HG02885 (cell line): ENCODE results near the gene TRHDE.

ENCODE experiments used
- ATAC-seq: cut with Tn5 transposase; IDR thresholded peaks from one replicate; pipeline ENCODE4 v1.9.1; 2021; ENCODE audit warnings: mild to moderate bottlenecking; ENCODE audit not compliant: unreplicated experiment, poor library complexity

TRHDE gene

GRCh38 chr12:72273851-72274351 lies 1.7 kb downstream of the TRHDE start:
- no peak for ATAC-seq

GRCh38 chr12:72274931-72275330 lies 2.8 kb downstream of the TRHDE start:
- no peak for ATAC-seq

GRCh38 chr12:72275526-72275925 lies 3.4 kb downstream of the TRHDE start:
- no peak for ATAC-seq

GRCh38 chr12:72276181-72276805 lies 4.1 kb downstream of the TRHDE start:
- no peak for ATAC-seq

GRCh38 chr12:72277415-72277814 lies 5.2 kb downstream of the TRHDE start:
- ATAC-seq, result no peak

- no peak for ATAC-seq
These were observed 6.7 kb downstream of the TRHDE start for GRCh38 chr12:72278894-72279293.

- ATAC-seq, result no peak
These were observed 9.0 kb downstream of the TRHDE start for GRCh38 chr12:72281126-72281525.

GRCh38 chr12:72282721-72283120 lies 10.6 kb downstream of the TRHDE start:
- ATAC-seq, result no peak

GRCh38 chr12:72285861-72286260 lies 13.7 kb downstream of the TRHDE start:
- no peak for ATAC-seq

- no peak for ATAC-seq
These were observed 14.4 kb downstream of the TRHDE start for GRCh38 chr12:72286526-72286925.

- ATAC-seq, result no peak
These were observed 16.3 kb downstream of the TRHDE start for GRCh38 chr12:72288436-72288835.

GRCh38 chr12:72288911-72289310 lies 16.7 kb downstream of the TRHDE start:
- no peak for ATAC-seq

- ATAC-seq, result no peak
These were observed 17.5 kb downstream of the TRHDE start for GRCh38 chr12:72289633-72290032.

- ATAC-seq, result no peak
These were observed 19.0 kb downstream of the TRHDE start for GRCh38 chr12:72291175-72291574.

- ATAC-seq, result no peak
These were observed 21.5 kb downstream of the TRHDE start for GRCh38 chr12:72293701-72294100.

- ATAC-seq, result no peak
These were observed 22.9 kb downstream of the TRHDE start for GRCh38 chr12:72295101-72295500.

- ATAC-seq, result no peak
These were observed 23.6 kb downstream of the TRHDE start for GRCh38 chr12:72295744-72296143.

GRCh38 chr12:72296389-72296788 lies 24.2 kb downstream of the TRHDE start:
- ATAC-seq, result no peak

GRCh38 chr12:72297666-72298065 lies 25.5 kb downstream of the TRHDE start:
- ATAC-seq, result no peak

- no peak for ATAC-seq
These were observed 28.6 kb downstream of the TRHDE start for GRCh38 chr12:72300728-72301127.

- no peak for ATAC-seq
These were observed 32.6 kb downstream of the TRHDE start for GRCh38 chr12:72304751-72305150.

- ATAC-seq, result no peak
These were observed 35.1 kb downstream of the TRHDE start for GRCh38 chr12:72307229-72307628.

- no peak for ATAC-seq
These were observed 39.8 kb downstream of the TRHDE start for GRCh38 chr12:72311946-72312345.
